H7 (cell line): ENCODE results near the gene BCAP29. TPM values are rescaled to one million over a fixed set of nuclear protein-coding genes. Genes with fewer than 3 reads are reported as not detected.

Experiments used
- DNase-seq: peaks from one replicate; pipeline ENCODE4 v3.0.0; 2012
- H3K27me3 ChIP-seq: 2 replicates; pipeline ENCODE4 v1.6.0; 2011; ENCODE audit warnings: mild to moderate bottlenecking, low read length; ENCODE audit not compliant: control insufficient read depth, insufficient read depth
- H3K36me3 ChIP-seq: replicated peaks from 2 replicates; pipeline ENCODE4 v1.5.1; 2011; ENCODE audit warnings: low read length; ENCODE audit not compliant: control insufficient read depth, insufficient read depth
- H3K4me3 ChIP-seq: 2 replicates; pipeline ENCODE4 v1.5.1; 2011; ENCODE audit warnings: low read depth, mild to moderate bottlenecking, control low read depth, low read length, moderate library complexity; ENCODE audit not compliant: insufficient read depth
- total RNA-seq: library from RNA; depleted of rRNA; stranded (reverse); fragments of >200 nt; shearing (Covaris generic); gene quantifications from 2 replicates; pipeline ENCODE4 v1.2.3, GENCODE V29; 2014

BCAP29 gene
- total RNA-seq, 1 experiment from 2014 or later, result 26.8 TPM

- Histone ChIP-seq H3K27me3 (no peaks in the 10 kb centered on the region), H3K36me3 (peaks cover 1% of the 10 kb centered on the region), H3K4me3 (peak overlapping the region; percentile 89)
- no peak for DNase-seq
Measured at GRCh38 chr7:107564553-107565298, 15.3 kb upstream of the BCAP29 start.

GRCh38 chr7:107570298-107570697 lies 9.7 kb upstream of the BCAP29 start:
- Histone ChIP-seq H3K4me3 (no peak overlapping the region), H3K27me3 (no peaks in the 10 kb centered on the region), H3K36me3 (peaks cover 4% of the 10 kb centered on the region)
- DNase-seq, result no peak

GRCh38 chr7:107573537-107573936 lies 6.5 kb upstream of the BCAP29 start:
- peaks cover 3% of the 10 kb centered on the region for H3K36me3 ChIP-seq
- no peaks in the 10 kb centered on the region for H3K27me3 ChIP-seq
- no peak overlapping the region for H3K4me3 ChIP-seq
- no peak for DNase-seq

DNA sequence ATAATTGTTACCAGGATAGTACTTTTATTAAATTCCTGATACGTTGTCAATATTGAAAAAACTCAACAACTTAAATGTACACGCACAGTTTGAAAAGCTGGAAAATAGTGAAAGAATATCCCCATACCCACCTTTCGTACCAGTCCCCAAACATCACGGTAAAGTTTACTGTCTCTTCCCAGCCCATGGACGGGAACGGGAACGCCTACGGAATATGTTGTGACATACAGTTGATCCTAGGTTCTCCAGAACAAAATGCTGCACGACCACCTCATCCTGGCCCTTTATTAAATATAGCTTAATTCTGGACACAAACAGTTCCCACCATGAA lies 527 bp upstream of the BCAP29 start:
- Histone ChIP-seq H3K27me3 (no peaks in the 10 kb centered on the region), H3K4me3 (peak overlapping the region; percentile 79), H3K36me3 (no peaks in the 10 kb centered on the region; the same call in 1 of the 2 replicates)
- no peak for DNase-seq

DNA sequence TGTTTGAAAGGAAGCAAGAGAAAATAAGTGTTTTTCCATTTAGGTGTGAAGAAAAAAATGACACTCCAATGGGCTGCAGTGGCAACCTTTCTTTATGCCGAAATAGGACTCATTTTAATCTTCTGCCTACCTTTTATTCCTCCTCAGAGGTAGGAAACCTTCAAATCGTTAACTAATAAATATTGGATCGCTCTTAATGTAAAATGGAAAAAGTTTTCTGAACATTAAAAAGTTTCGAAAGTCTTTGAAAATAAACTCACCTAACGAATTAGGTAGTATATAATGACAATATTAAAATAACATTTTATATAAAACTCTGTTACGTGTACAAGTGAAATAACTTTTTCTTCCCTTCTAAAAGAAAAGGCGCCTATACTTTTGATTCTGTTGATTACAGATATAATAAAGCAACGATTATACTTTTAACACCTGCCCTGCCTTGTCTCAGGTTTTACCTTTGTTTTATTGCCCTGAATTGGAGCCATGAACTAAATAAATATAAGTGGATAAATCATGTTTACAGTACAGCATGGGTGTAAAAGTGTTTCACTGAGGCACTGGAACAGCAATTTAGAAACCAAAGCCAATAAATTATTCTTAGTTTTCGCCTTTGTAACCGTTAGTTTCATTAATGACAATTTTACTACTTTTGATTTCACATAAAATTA lies 804 bp downstream of the BCAP29 start:
- H3K4me3 ChIP-seq, result peak overlapping the region; percentile 79
- no peaks in the 10 kb centered on the region; the same call in 1 of the 2 replicates for H3K36me3 ChIP-seq
- DNase-seq, result no peak

GRCh38 chr7:107581387-107582013 lies 1.5 kb downstream of the BCAP29 start:
- DNase-seq, result no peak
- Histone ChIP-seq H3K36me3 (no peaks in the 10 kb centered on the region), H3K4me3 (no peak overlapping the region), H3K27me3 (no peaks in the 10 kb centered on the region)

More for the DNA sequence above, 804 bp downstream of the BCAP29 start:
- H3K27me3 ChIP-seq, result no peaks in the 10 kb centered on the region

DNA sequence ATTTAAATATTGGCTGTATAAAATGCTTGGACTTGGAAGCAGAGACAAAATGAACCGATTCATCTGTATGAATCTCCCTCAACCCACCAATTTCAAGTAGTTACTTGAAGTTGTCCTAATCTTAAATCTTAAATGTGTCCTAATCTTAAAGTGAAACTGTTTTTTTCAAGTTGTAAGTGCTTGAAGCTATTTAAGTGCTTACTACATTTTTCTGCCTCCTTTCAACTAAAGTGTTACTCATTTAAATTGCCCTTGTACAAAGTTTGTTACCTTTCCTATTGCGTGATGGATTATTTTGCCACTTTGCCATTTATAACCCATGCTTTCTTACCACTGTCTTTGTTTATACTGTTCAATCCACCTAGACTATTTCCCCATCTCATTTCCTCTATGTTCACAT lies 2.8 kb downstream of the BCAP29 start:
- Histone ChIP-seq H3K36me3 (no peaks in the 10 kb centered on the region), H3K4me3 (no peak overlapping the region), H3K27me3 (no peaks in the 10 kb centered on the region)
- DNase-seq, result no peak

DNA sequence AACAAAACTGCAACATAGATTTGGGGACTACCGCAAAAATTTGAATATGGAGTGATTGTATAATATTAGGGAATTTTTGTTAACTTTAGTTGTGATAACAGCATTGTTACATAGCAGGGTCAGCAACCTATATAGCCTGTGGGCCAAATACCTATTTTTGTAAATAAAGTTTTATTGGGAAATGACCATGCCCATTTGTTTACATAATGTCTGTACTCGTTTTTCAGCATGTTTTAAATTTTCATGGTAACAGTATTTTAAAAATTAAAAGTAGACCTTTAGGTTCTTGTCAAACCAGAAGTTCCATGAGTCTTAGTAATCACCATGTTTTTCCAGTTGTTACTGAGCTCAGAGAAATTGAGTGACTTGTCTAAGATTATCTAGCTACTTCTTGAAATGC lies 4.7 kb downstream of the BCAP29 start:
- Histone ChIP-seq H3K4me3 (no peak overlapping the region), H3K27me3 (no peaks in the 10 kb centered on the region), H3K36me3 (no peaks in the 10 kb centered on the region)
- DNase-seq, result no peak

- Histone ChIP-seq H3K27me3 (no peaks in the 10 kb centered on the region), H3K4me3 (no peak overlapping the region), H3K36me3 (no peaks in the 10 kb centered on the region)
- no peak for DNase-seq
Measured at GRCh38 chr7:107588529-107589130, 8.6 kb downstream of the BCAP29 start.

DNA sequence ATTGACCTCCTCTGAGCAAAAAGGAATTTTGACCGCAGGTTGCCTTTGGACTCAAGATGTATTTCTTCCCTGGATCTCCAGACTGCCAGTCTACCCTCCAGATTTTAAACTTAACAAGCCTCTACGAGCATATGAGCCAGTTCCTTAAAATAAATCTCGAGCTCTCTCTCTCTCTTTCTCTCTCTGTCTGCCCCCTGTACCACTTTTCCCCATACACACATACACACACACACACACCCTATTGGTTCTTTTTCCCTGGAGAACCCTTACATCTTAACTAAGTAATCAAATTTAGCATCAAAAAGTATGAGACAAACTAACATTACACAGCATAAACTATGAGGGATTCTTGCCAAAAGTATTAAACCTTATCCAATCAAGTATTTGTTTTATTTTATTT lies 11.4 kb downstream of the BCAP29 start:
- Histone ChIP-seq H3K27me3 (no peaks in the 10 kb centered on the region), H3K4me3 (no peak overlapping the region), H3K36me3 (no peaks in the 10 kb centered on the region)
- no peak for DNase-seq

GRCh38 chr7:107592361-107593024 lies 12.4 kb downstream of the BCAP29 start:
- DNase-seq, result no peak
- H3K27me3 ChIP-seq, result no peaks in the 10 kb centered on the region
- no peak overlapping the region for H3K4me3 ChIP-seq
- no peaks in the 10 kb centered on the region for H3K36me3 ChIP-seq

GRCh38 chr7:107593025-107593410 lies 13.0 kb downstream of the BCAP29 start:
- DNase-seq, result no peak
- Histone ChIP-seq H3K36me3 (no peaks in the 10 kb centered on the region), H3K4me3 (no peak overlapping the region), H3K27me3 (no peaks in the 10 kb centered on the region)

GRCh38 chr7:107594961-107595737 lies 15.1 kb downstream of the BCAP29 start:
- no peak for DNase-seq
- no peak overlapping the region for H3K4me3 ChIP-seq
- H3K27me3 ChIP-seq, result no peaks in the 10 kb centered on the region
- H3K36me3 ChIP-seq, result no peaks in the 10 kb centered on the region
